Peyer's patch (tissue), 4 donors: ENCODE data around the gene WFS1.

Source experiments
- POLR2A ChIP-seq, 2 donors: fragments of 450-650 bp; IDR thresholded peaks; one replicate each; pipeline ENCODE4 v1.5.1; 2017; ENCODE audit warnings: antibody characterized with exemption in 2 of 2, mild to moderate bottlenecking in 2 of 2, moderate library complexity in 2 of 2
- TF ChIP-seq, protein P1 (sequence below), 6 experiments: fragments of 450-650 bp in 4 of 6; fragments of 200-600 bp in 2 of 6; sonication (generic) in 1 of 6; IDR thresholded peaks; one replicate each; pipeline ENCODE4 v1.5.1; 2017 to 2019; ENCODE audit warnings: antibody characterized with exemption in 6 of 6, mild to moderate bottlenecking in 3 of 6, moderate library complexity in 1 of 6

DNA sequence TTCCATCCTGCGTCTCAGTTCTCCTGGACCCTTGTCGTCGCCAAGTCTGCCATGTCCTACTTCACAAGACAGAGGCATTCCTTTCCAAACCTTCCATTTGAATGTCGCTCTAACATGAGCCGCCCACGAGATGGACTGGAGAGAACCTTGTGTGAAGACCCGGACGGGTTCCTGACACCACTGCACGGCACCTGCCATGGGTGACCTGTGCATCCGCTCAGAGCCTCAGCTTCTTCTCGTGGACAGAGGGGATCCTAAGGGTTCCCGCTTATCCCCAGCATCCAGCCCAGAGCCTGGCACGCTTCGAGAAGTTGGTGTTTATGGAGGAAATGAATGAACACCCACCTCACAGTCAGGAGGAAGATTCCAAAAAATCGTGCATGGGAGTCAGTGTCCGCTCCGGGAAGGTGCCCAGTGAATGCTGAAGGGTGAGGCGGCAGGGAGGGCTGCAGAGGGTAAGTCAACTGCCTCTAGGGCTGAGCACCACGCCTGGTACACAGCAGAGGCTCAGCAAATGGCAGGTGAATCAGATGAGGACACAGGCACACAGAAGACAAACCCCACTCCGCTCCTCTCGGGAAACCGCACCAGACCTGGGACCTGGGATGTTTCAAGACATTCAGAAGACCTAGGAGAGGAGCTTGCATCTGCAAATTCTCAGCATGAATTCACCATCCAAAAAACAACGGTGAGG, 52.6 kb downstream of the WFS1 start:
- TF ChIP-seq, protein P1, sequence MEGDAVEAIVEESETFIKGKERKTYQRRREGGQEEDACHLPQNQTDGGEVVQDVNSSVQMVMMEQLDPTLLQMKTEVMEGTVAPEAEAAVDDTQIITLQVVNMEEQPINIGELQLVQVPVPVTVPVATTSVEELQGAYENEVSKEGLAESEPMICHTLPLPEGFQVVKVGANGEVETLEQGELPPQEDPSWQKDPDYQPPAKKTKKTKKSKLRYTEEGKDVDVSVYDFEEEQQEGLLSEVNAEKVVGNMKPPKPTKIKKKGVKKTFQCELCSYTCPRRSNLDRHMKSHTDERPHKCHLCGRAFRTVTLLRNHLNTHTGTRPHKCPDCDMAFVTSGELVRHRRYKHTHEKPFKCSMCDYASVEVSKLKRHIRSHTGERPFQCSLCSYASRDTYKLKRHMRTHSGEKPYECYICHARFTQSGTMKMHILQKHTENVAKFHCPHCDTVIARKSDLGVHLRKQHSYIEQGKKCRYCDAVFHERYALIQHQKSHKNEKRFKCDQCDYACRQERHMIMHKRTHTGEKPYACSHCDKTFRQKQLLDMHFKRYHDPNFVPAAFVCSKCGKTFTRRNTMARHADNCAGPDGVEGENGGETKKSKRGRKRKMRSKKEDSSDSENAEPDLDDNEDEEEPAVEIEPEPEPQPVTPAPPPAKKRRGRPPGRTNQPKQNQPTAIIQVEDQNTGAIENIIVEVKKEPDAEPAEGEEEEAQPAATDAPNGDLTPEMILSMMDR (IDR thresholded peaks at IDR 0.05), result no peak
- no peak for TF ChIP-seq POLR2A (IDR thresholded peaks at IDR 0.05)
